Sigmoid colon (tissue), 4 donors: ENCODE results near the gene GABRE.

Experiments used
- CTCF ChIP-seq, 4 experiments: fragments of 450-650 bp in 3 of 4; fragments of 200-600 bp in 1 of 4; IDR thresholded peaks; one replicate each; pipeline ENCODE4 v1.5.1; 2016 to 2019; ENCODE audit warnings: antibody characterized with exemption in 4 of 4, mild to moderate bottlenecking in 3 of 4, moderate library complexity in 2 of 4
- POLR2A ChIP-seq, 2 donors: fragments of 450-650 bp; IDR thresholded peaks; one replicate each; pipeline ENCODE4 v1.6.1; 2016; ENCODE audit warnings: antibody characterized with exemption in 2 of 2, mild to moderate bottlenecking in 2 of 2, moderate library complexity in 2 of 2
- POLR2AphosphoS5 ChIP-seq, 4 donors: sonication (generic); formaldehyde crosslinking; IDR thresholded peaks; one replicate each; pipeline ENCODE4 v1.6.1; 2017; ENCODE audit warnings: antibody characterized with exemption in 4 of 4

DNA sequence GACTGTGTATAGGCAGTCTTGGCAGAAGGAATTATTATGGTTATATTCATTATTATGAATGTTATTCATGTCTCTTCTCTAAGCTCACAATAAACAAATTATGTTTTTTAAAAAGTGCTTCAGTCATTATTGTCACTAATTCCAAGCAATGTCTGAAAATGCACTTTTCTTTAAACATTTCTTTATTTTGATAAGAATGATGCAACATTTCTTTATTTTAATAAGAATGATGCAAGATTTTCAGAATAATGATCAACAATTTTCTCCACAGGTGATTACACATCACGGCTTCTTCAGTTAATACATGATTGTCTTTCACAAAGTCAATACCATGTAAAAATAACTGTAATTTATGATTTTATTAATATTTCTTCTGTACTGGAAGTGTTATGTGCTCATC, 39.1 kb downstream of the GABRE start:
- TF ChIP-seq POLR2A (IDR thresholded peaks at IDR 0.05) (no peak), CTCF (IDR thresholded peaks at IDR 0.05) (no peak), POLR2AphosphoS5 (IDR thresholded peaks at IDR 0.05) (no peak)
